Measurements from ENCODE around the gene KRTAP12-2.

KRTAP12-2 gene

GRCh38 chr21:44657635-44658540, 8.8 kb downstream of the KRTAP12-2 start, which contains the start of gene KRTAP12-3:
Gene KRTAP12-3 (plus strand): TSS chr21:44657932. CDS start chr21:44657980, 48 bp downstream.
- no peaks in the 10 kb centered on the region for H3K27me3 ChIP-seq (ENCODE audit: low read depth, low read length)
- H3K4me1 ChIP-seq (ENCODE audit: low read length), result no peaks in the 10 kb centered on the region
- no peaks in the 10 kb centered on the region for H3K36me3 ChIP-seq (replicated peaks; ENCODE audit: low read depth, low read length)
- H3K9me3 ChIP-seq (ENCODE audit: insufficient read depth, low read length), result no peaks in the 10 kb centered on the region
- no peak within 1 kb of the TSS for H3K4me3 ChIP-seq (ENCODE audit: low read length)
- H4K20me1 ChIP-seq (ENCODE audit: insufficient read depth, low read length), result no peaks in the 10 kb centered on the region
- no peak within 1 kb of the TSS for H3K4me2 ChIP-seq (ENCODE audit: low read length)
- no peaks in the 10 kb centered on the region for H3K79me2 ChIP-seq (ENCODE audit: low read length)
- H2AFZ ChIP-seq (ENCODE audit: low read depth, low read length), result no peak within 1 kb of the TSS
- H3K9ac ChIP-seq (ENCODE audit: low read length), result no peak within 1 kb of the TSS
- TF ChIP-seq EZH2phosphoT487 (IDR thresholded peaks at IDR 0.05; ENCODE audit: low read depth), result no peak
- TF ChIP-seq CTCF (IDR thresholded peaks at IDR 0.05; ENCODE audit: low read depth, low read length), result no peak
- H3K27ac ChIP-seq (ENCODE audit: low read length), result no peak within 1 kb of the TSS

GRCh38 chr21:44656868-44657267, 9.9 kb downstream of the KRTAP12-2 start:
- TF ChIP-seq EZH2phosphoT487 (IDR thresholded peaks at IDR 0.05; ENCODE audit: low read depth) (no peak), CTCF (IDR thresholded peaks at IDR 0.05; ENCODE audit: low read depth, low read length) (no peak)
- Histone ChIP-seq H3K27ac (ENCODE audit: low read length) (no peak overlapping the region), H3K27me3 (ENCODE audit: low read depth, low read length) (no peaks in the 10 kb centered on the region), H3K4me3 (ENCODE audit: low read length) (no peak overlapping the region), H3K9ac (ENCODE audit: low read length) (no peak overlapping the region), H3K36me3 (replicated peaks; ENCODE audit: low read depth, low read length) (no peaks in the 10 kb centered on the region), H3K4me2 (ENCODE audit: low read length) (no peak overlapping the region), H3K79me2 (ENCODE audit: low read length) (no peaks in the 10 kb centered on the region), H3K9me3 (ENCODE audit: insufficient read depth, low read length) (no peaks in the 10 kb centered on the region), H2AFZ (ENCODE audit: low read depth, low read length) (no peak overlapping the region), H3K4me1 (ENCODE audit: low read length) (no peaks in the 10 kb centered on the region), H4K20me1 (ENCODE audit: insufficient read depth, low read length) (no peaks in the 10 kb centered on the region)

GRCh38 chr21:44654576-44655175, 12.1 kb downstream of the KRTAP12-2 start, which contains the start of gene KRTAP12-4:
Gene KRTAP12-4 (minus strand): TSS chr21:44654659. CDS start chr21:44654614, 45 bp downstream.
- Histone ChIP-seq H3K9ac (ENCODE audit: low read length) (no peak within 1 kb of the TSS), H3K27ac (ENCODE audit: low read length) (no peak within 1 kb of the TSS), H3K79me2 (ENCODE audit: low read length) (no peaks in the 10 kb centered on the region), H3K9me3 (ENCODE audit: insufficient read depth, low read length) (no peaks in the 10 kb centered on the region), H2AFZ (ENCODE audit: low read depth, low read length) (no peak within 1 kb of the TSS), H3K4me2 (ENCODE audit: low read length) (no peak within 1 kb of the TSS), H4K20me1 (ENCODE audit: insufficient read depth, low read length) (no peaks in the 10 kb centered on the region), H3K4me1 (ENCODE audit: low read length) (no peaks in the 10 kb centered on the region), H3K36me3 (replicated peaks; ENCODE audit: low read depth, low read length) (no peaks in the 10 kb centered on the region), H3K27me3 (ENCODE audit: low read depth, low read length) (no peaks in the 10 kb centered on the region), H3K4me3 (ENCODE audit: low read length) (no peak within 1 kb of the TSS)
- TF ChIP-seq EZH2phosphoT487 (IDR thresholded peaks at IDR 0.05; ENCODE audit: low read depth), result no peak
- no peak for TF ChIP-seq CTCF (IDR thresholded peaks at IDR 0.05; ENCODE audit: low read depth, low read length)

Measured in OCI-LY3 (cell line).